ENCODE results near the gene CD276.
A peak's percentile ranks its signal among the peaks of the same experiment; 100 is the strongest.
"Not testable (repeated sequence)": the region's sequence is repeated elsewhere in the genome, so short reads cannot be mapped to it uniquely, and the experiment has no call there.

The CD276 gene

GRCh38 chr15:73683777-73684580 is at the start of gene CD276:
CD276 (plus strand) TSS chr15:73684383; CDS start chr15:73699640, 15,257 bp downstream.
- DNase-seq (ENCODE audit: extremely low spot score, insufficient read length, low read depth): no peak
- no peak for FAIRE-seq

GRCh38 chr15:73637527-73637926 is 46.7 kb upstream of the CD276 start:
- FAIRE-seq: no peak
- DNase-seq (ENCODE audit: extremely low spot score, insufficient read length, low read depth): no peak

GRCh38 chr15:73639464-73639863 is 44.7 kb upstream of the CD276 start:
- FAIRE-seq; DNase-seq (ENCODE audit: extremely low spot score, insufficient read length, low read depth): not testable (repeated sequence)

- DNase-seq (ENCODE audit: extremely low spot score, insufficient read length, low read depth) (no peak), FAIRE-seq (no peak)
Measured at GRCh38 chr15:73647259-73648013, 36.7 kb upstream of the CD276 start.

GRCh38 chr15:73648014-73648295 is 36.2 kb upstream of the CD276 start:
- DNase-seq (ENCODE audit: extremely low spot score, insufficient read length, low read depth) (no peak), FAIRE-seq (no peak)

GRCh38 chr15:73650416-73651126 is 33.6 kb upstream of the CD276 start:
- FAIRE-seq: no peak
- no peak for DNase-seq (ENCODE audit: extremely low spot score, insufficient read length, low read depth)

- no peak for FAIRE-seq
- DNase-seq (ENCODE audit: extremely low spot score, insufficient read length, low read depth): no peak
Measured at GRCh38 chr15:73654659-73655058, 29.5 kb upstream of the CD276 start.

GRCh38 chr15:73655724-73656123 is 28.5 kb upstream of the CD276 start:
- DNase-seq (ENCODE audit: extremely low spot score, insufficient read length, low read depth): no peak
- no peak for FAIRE-seq

- DNase-seq (ENCODE audit: extremely low spot score, insufficient read length, low read depth) (no peak), FAIRE-seq (no peak)
Measured at GRCh38 chr15:73658645-73659044, 25.5 kb upstream of the CD276 start.

GRCh38 chr15:73660455-73660854 is 23.7 kb upstream of the CD276 start:
- FAIRE-seq (no peak), DNase-seq (ENCODE audit: extremely low spot score, insufficient read length, low read depth) (no peak)

GRCh38 chr15:73674587-73674986 is 9.6 kb upstream of the CD276 start:
- DNase-seq (ENCODE audit: extremely low spot score, insufficient read length, low read depth) (no peak), FAIRE-seq (no peak)

- peak; percentile 29 for FAIRE-seq
- no peak for DNase-seq (ENCODE audit: extremely low spot score, insufficient read length, low read depth)
Measured at GRCh38 chr15:73677146-73677607, 7.0 kb upstream of the CD276 start.

- FAIRE-seq: no peak
- no peak for DNase-seq (ENCODE audit: extremely low spot score, insufficient read length, low read depth)
Measured at GRCh38 chr15:73677733-73678132, 6.5 kb upstream of the CD276 start.

- DNase-seq (ENCODE audit: extremely low spot score, insufficient read length, low read depth) (no peak), FAIRE-seq (no peak)
Measured at GRCh38 chr15:73678498-73678897, 5.7 kb upstream of the CD276 start.

- FAIRE-seq (no peak), DNase-seq (ENCODE audit: extremely low spot score, insufficient read length, low read depth) (no peak)
Measured at GRCh38 chr15:73679180-73679579, 5.0 kb upstream of the CD276 start.

- DNase-seq (ENCODE audit: extremely low spot score, insufficient read length, low read depth): no peak
Measured at GRCh38 chr15:73679964-73680363, 4.2 kb upstream of the CD276 start.

GRCh38 chr15:73680549-73680948 is 3.6 kb upstream of the CD276 start:
- no peak for DNase-seq (ENCODE audit: extremely low spot score, insufficient read length, low read depth)
- FAIRE-seq: no peak

More at GRCh38 chr15:73679964-73680363, 4.2 kb upstream of the CD276 start:
- no peak for FAIRE-seq

GRCh38 chr15:73681063-73681462 is 3.1 kb upstream of the CD276 start:
- FAIRE-seq: no peak
- no peak for DNase-seq (ENCODE audit: extremely low spot score, insufficient read length, low read depth)

- DNase-seq (ENCODE audit: extremely low spot score, insufficient read length, low read depth): no peak
- FAIRE-seq: no peak
Measured at GRCh38 chr15:73681856-73682599, 2.2 kb upstream of the CD276 start.

GRCh38 chr15:73682600-73683090 is 1.5 kb upstream of the CD276 start:
- FAIRE-seq (no peak), DNase-seq (ENCODE audit: extremely low spot score, insufficient read length, low read depth) (no peak)
